OCI-LY3 (cell line): ENCODE measurements around the gene PCNX1.
"Not testable (repeated sequence)": the region's sequence is repeated elsewhere in the genome, so short reads cannot be mapped to it uniquely, and the experiment has no call there.

Experiments
- H2AFZ ChIP-seq: fragments of 200-600, 300-600 bp; shearing (Covaris generic); 2 replicates; pipeline ENCODE4 v1.6.0; 2014; ENCODE audit warnings: antibody characterized with exemption, low read depth, low read length
- H3K27ac ChIP-seq: fragments of 200-600, 300-600 bp; sonication (generic); 2 replicates; pipeline ENCODE4 v1.5.1; 2014; ENCODE audit warnings: mild to moderate bottlenecking, low read length, moderate library complexity, mixed read lengths
- H3K27me3 ChIP-seq: fragments of 200-600, 300-600 bp; sonication (generic); 2 replicates; pipeline ENCODE4 v1.6.1; 2014; ENCODE audit warnings: low read depth, low read length, mixed read lengths
- H3K36me3 ChIP-seq: fragments of 200-600, 300-600 bp; sonication (generic); replicated peaks from 2 replicates; pipeline ENCODE3; 2014; ENCODE audit warnings: low read depth, low read length, mixed read lengths
- H3K4me1 ChIP-seq: fragments of 300-600, 200-600 bp; sonication (generic); 2 replicates; pipeline ENCODE4 v1.6.1; 2014; ENCODE audit warnings: low read length, mixed read lengths
- H3K4me2 ChIP-seq: fragments of 200-600, 300-600 bp; sonication (generic); 2 replicates; pipeline ENCODE4 v1.6.1; 2014; ENCODE audit warnings: low read length, mixed read lengths
- H3K4me3 ChIP-seq: fragments of 300-600, 200-600 bp; sonication (generic); 2 replicates; pipeline ENCODE4 v1.5.1; 2014; ENCODE audit warnings: antibody characterized with exemption, mild to moderate bottlenecking, low read length, moderate library complexity
- H3K79me2 ChIP-seq: fragments of 300-600, 200-600 bp; shearing (Covaris generic); 2 replicates; pipeline ENCODE4 v1.6.1; 2014; ENCODE audit warnings: mild to moderate bottlenecking, low read length, mixed read lengths
- H3K9ac ChIP-seq: fragments of 300-600, 200-600 bp; shearing (Covaris generic); 2 replicates; pipeline ENCODE4 v1.6.0; 2014; ENCODE audit warnings: mild to moderate bottlenecking, low read length, moderate library complexity
- H3K9me3 ChIP-seq: fragments of 200-600, 300-600 bp; shearing (Covaris generic); 2 replicates; pipeline ENCODE4 v1.6.1; 2014; ENCODE audit warnings: low read length, mixed read lengths; ENCODE audit not compliant: insufficient read depth
- H4K20me1 ChIP-seq: fragments of 200-600, 300-600 bp; sonication (generic); 2 replicates; pipeline ENCODE4 v1.6.1; 2016; ENCODE audit warnings: low read length, mixed read lengths; ENCODE audit not compliant: insufficient read depth
- CTCF ChIP-seq: fragments of 200-600, 300-600 bp; sonication (generic); IDR thresholded peaks from 2 replicates; pipeline ENCODE4 v1.5.1; 2014; ENCODE audit warnings: antibody characterized with exemption, low read length, low read depth
- EZH2phosphoT487 ChIP-seq: fragments of 200-600 bp; shearing (Covaris generic); IDR thresholded peaks from 2 replicates; pipeline ENCODE4 v1.6.1; 2018; ENCODE audit warnings: antibody characterized with exemption, mixed run types, low read depth

Gene PCNX1

GRCh38 chr14:71140157-71140556 is 232.9 kb downstream of the PCNX1 start:
- Histone ChIP-seq H3K9me3 (no peaks in the 10 kb centered on the region), H2AFZ (no peak overlapping the region), H3K4me3 (no peak overlapping the region), H3K36me3 (no peaks in the 10 kb centered on the region), H3K4me2 (no peak overlapping the region), H3K27ac (no peak overlapping the region), H3K79me2 (no peaks in the 10 kb centered on the region), H4K20me1 (no peaks in the 10 kb centered on the region), H3K4me1 (peaks cover 39% of the 10 kb centered on the region), H3K9ac (no peak overlapping the region), H3K27me3 (no peaks in the 10 kb centered on the region)
- no peak for TF ChIP-seq CTCF
- no peak for TF ChIP-seq EZH2phosphoT487

GRCh38 chr14:71141701-71142374 is 234.6 kb downstream of the PCNX1 start:
- peak overlapping the region; percentile 39 for H3K4me2 ChIP-seq
- no peaks in the 10 kb centered on the region for H3K9me3 ChIP-seq
- H3K79me2 ChIP-seq = no peaks in the 10 kb centered on the region
- no peaks in the 10 kb centered on the region for H3K27me3 ChIP-seq
- no peaks in the 10 kb centered on the region for H4K20me1 ChIP-seq
- no peak for TF ChIP-seq CTCF
- TF ChIP-seq EZH2phosphoT487 = no peak
- H2AFZ ChIP-seq = no peak overlapping the region
- H3K27ac ChIP-seq = no peak overlapping the region
- no peak overlapping the region for H3K4me3 ChIP-seq
- no peak overlapping the region for H3K9ac ChIP-seq
- no peaks in the 10 kb centered on the region for H3K36me3 ChIP-seq
- H3K4me1 ChIP-seq = peaks cover 33% of the 10 kb centered on the region

- Histone ChIP-seq H3K9me3 (no peaks in the 10 kb centered on the region), H2AFZ (no peak overlapping the region), H4K20me1 (no peaks in the 10 kb centered on the region), H3K36me3 (no peaks in the 10 kb centered on the region), H3K27me3 (no peaks in the 10 kb centered on the region), H3K27ac (no peak overlapping the region), H3K4me2 (peak overlapping the region; percentile 39), H3K4me1 (peaks cover 33% of the 10 kb centered on the region), H3K9ac (no peak overlapping the region), H3K79me2 (no peaks in the 10 kb centered on the region), H3K4me3 (no peak overlapping the region)
- TF ChIP-seq CTCF = no peak
Measured at GRCh38 chr14:71142375-71143038, 235.2 kb downstream of the PCNX1 start.

- Histone ChIP-seq H3K4me1 (peaks cover 31% of the 10 kb centered on the region), H3K79me2 (no peaks in the 10 kb centered on the region), H3K4me2 (no peak overlapping the region), H4K20me1 (no peaks in the 10 kb centered on the region), H3K9me3 (no peaks in the 10 kb centered on the region), H3K9ac (no peak overlapping the region), H3K36me3 (no peaks in the 10 kb centered on the region), H2AFZ (no peak overlapping the region), H3K27me3 (no peaks in the 10 kb centered on the region), H3K4me3 (no peak overlapping the region), H3K27ac (no peak overlapping the region)
- TF ChIP-seq EZH2phosphoT487 (no peak), CTCF (no peak)
Measured at GRCh38 chr14:71143381-71144290, 236.4 kb downstream of the PCNX1 start.

GRCh38 chr14:71147335-71147734 is 240.1 kb downstream of the PCNX1 start:
- H3K27ac ChIP-seq, H3K79me2 ChIP-seq, H3K9me3 ChIP-seq, H4K20me1 ChIP-seq, H3K4me1 ChIP-seq, H3K4me2 ChIP-seq, H3K4me3 ChIP-seq, H3K36me3 ChIP-seq, H3K9ac ChIP-seq, H3K27me3 ChIP-seq, H2AFZ ChIP-seq: not testable (repeated sequence)
